H1 (cell line): ENCODE measurements around the gene PRMT5. TPM values are rescaled to one million over a fixed set of nuclear protein-coding genes. Genes with fewer than 3 reads are reported as not detected.

ENCODE experiments used
- CBX5 ChIP-seq: fragments of 300-800, 300-1000 bp; sonication (generic); IDR thresholded peaks from 2 replicates; pipeline ENCODE4 v1.7.1; 2016; ENCODE audit warnings: antibody characterized with exemption, low read length, low read depth
- CBX8 ChIP-seq: fragments of 300-800, 300-1000 bp; sonication (generic); IDR thresholded peaks from 2 replicates; pipeline ENCODE4 v1.7.1; 2016; ENCODE audit warnings: low read depth, low read length, borderline replicate concordance
- CHD1 ChIP-seq: IDR thresholded peaks from 2 replicates; pipeline ENCODE4 v1.6.1; 2012; ENCODE audit warnings: low read depth, low read length, improper control_type of control experiment
- CHD2 ChIP-seq: IDR thresholded peaks from 2 replicates; pipeline ENCODE4 v1.6.1; 2012; ENCODE audit warnings: low read length, improper control_type of control experiment
- E2F6 ChIP-seq: IDR thresholded peaks from 2 replicates; pipeline ENCODE4 v1.6.1; 2012; ENCODE audit warnings: inconsistent platforms
- EGR1 ChIP-seq: IDR thresholded peaks from 2 replicates; pipeline ENCODE4 v1.6.1; 2011; ENCODE audit warnings: low read depth, low read length, borderline replicate concordance
- HDAC2 ChIP-seq, 2 experiments: fragments of 300-600 bp in 1 of 2; sonication (generic) in 1 of 2; IDR thresholded peaks; 2 replicates each; pipeline ENCODE4 v1.6.1; 2011 to 2012; ENCODE audit warnings: low read depth in 2 of 2, low read length in 2 of 2, mild to moderate bottlenecking in 2 of 2, moderate library complexity in 2 of 2, borderline replicate concordance in 1 of 2, inconsistent platforms in 1 of 2
- JUN ChIP-seq: IDR thresholded peaks from 2 replicates; pipeline ENCODE4 v1.6.1; 2011; ENCODE audit warnings: low read depth, mild to moderate bottlenecking, improper control_type of control experiment, low read length
- KDM5A ChIP-seq: fragments of 200-600 bp; IDR thresholded peaks from 2 replicates; pipeline ENCODE4 v1.7.1; 2012; ENCODE audit warnings: mild to moderate bottlenecking, low read length, inconsistent platforms, mixed read lengths
- MAFK ChIP-seq: IDR thresholded peaks from 2 replicates; pipeline ENCODE4 v1.6.1; 2012; ENCODE audit warnings: low read depth, mild to moderate bottlenecking, improper control_type of control experiment, low read length
- NANOG ChIP-seq: IDR thresholded peaks from 2 replicates; pipeline ENCODE4 v1.6.1; 2011; ENCODE audit warnings: low read length, low read depth, mild to moderate bottlenecking, inconsistent platforms; ENCODE audit not compliant: insufficient read depth, poor library complexity, severe bottlenecking
- RBBP5 ChIP-seq: IDR thresholded peaks from 2 replicates; pipeline ENCODE4 v1.7.1; 2012; ENCODE audit warnings: low read depth, mild to moderate bottlenecking, inconsistent platforms, low read length, moderate library complexity, borderline replicate concordance
- RFX5 ChIP-seq: IDR thresholded peaks from 2 replicates; pipeline ENCODE4 v1.6.1; 2011; ENCODE audit warnings: low read depth, low read length, improper control_type of control experiment, borderline replicate concordance
- RXRA ChIP-seq: IDR thresholded peaks from 2 replicates; pipeline ENCODE4 v1.6.1; 2011; ENCODE audit warnings: low read depth, mild to moderate bottlenecking, low read length, moderate library complexity; ENCODE audit not compliant: insufficient read depth
- SP4 ChIP-seq: IDR thresholded peaks from 2 replicates; pipeline ENCODE4 v1.6.1; 2012; ENCODE audit warnings: low read length, inconsistent platforms
- YY1 ChIP-seq: IDR thresholded peaks from 2 replicates; pipeline ENCODE4 v1.6.1; 2011; ENCODE audit warnings: low read depth, mild to moderate bottlenecking, low read length
- polyA plus RNA-seq, 7 experiments: library from polyadenylated mRNA; depleted of rRNA in 3 of 7; stranded (reverse) in 5 of 7; unstranded in 2 of 7; fragments of >200 nt in 5 of 7; fragments of 200-250 nt in 2 of 7; gene quantifications; 1 replicate in 5 of 7; 2 replicates in 1 of 7; 4 replicates in 1 of 7; pipeline versions ENCODE4 v1.2.1 to v1.2.3, GENCODE V29; 2011 to 2013; ENCODE audit warnings: missing spikeins in 2 of 7, mixed read lengths in 2 of 7
- total RNA-seq: library from RNA; stranded (reverse); fragmentation: NEBNext Ultra II Directional; extraction: Animal tissue kit (Norgen Biotek cat#: 25700); gene quantifications from 2 replicates; pipeline ENCODE4 v1.2.1, GENCODE V29; 2021
- TF ChIP-seq, protein P1 (sequence below): IDR thresholded peaks from 2 replicates; pipeline ENCODE4 v1.6.1; 2011; ENCODE audit warnings: low read depth, mild to moderate bottlenecking, low read length; ENCODE audit not compliant: insufficient read depth

Gene PRMT5
- total and polyA plus RNA-seq, 2 of the 8 experiments (the other 6 are each of a cell fraction or from before 2014, with no cell fraction given): 171 to 402 TPM

DNA sequence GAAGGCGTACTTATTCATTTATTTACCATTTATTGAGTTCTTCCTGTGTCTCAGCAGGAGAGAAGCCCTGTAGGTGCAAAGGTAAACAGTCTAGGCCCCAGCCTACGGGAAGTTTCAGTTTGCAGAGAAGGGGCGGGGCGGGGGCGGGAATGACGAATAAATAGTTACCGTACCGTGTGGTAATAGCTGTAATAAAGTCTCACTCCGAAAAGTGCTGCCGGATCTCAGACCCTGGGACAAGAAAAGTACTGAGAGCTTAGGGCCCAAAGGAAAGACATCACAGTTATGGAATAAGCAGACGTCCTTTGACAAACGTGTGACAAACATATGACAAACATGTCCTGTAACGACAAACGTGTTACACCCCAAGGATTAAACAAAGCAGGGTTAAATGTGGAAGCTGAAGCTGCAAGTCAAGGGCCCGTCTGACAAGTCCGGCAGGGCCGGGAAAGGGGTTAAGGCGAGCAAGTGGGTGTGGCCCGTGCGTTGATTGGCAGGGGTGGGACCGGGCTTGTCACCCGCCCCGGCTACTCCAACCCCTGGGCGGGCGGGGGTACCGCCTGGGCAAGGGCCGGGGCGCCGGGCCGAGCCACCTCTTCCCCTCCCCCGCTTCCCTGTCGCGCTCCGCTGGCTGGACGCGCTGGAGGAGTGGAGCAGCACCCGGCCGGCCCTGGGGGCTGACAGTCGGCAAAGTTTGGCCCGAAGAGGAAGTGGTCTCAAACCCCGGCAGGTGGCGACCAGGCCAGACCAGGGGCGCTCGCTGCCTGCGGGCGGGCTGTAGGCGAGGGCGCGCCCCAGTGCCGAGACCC, 57.7 kb downstream of the PRMT5 start, which contains the start of gene LRP10 (continued):
- TF ChIP-seq RBBP5 (peak; percentile 92), CHD2 (peak; percentile 14; the same call in 1 of the 2 replicates), JUN (no peak), RFX5 (no peak), MAFK (no peak), KDM5A (no peak), E2F6 (no peak), SP4 (no peak), CBX8 (no peak), EGR1 (0 out of 2 replicates have a peak, but pooled peaks have one; percentile 37), NANOG (no peak), CHD1 (no peak), RXRA (no peak), YY1 (no peak), HDAC2 (IDR thresholded peaks at IDR 0.05; ENCODE audit: borderline replicate concordance in 1 of 2, low read depth in 2 of 2, low read length in 2 of 2) (no peak; a peak in 1 of 4 replicates), CBX5 (no peak)
- TF ChIP-seq, protein P1, sequence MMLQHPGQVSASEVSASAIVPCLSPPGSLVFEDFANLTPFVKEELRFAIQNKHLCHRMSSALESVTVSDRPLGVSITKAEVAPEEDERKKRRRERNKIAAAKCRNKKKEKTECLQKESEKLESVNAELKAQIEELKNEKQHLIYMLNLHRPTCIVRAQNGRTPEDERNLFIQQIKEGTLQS: no peak
